Measurements from ENCODE around the gene PTPN20.
A peak's percentile ranks its signal among the peaks of the same experiment; 100 is the strongest.

PTPN20 gene

DNA sequence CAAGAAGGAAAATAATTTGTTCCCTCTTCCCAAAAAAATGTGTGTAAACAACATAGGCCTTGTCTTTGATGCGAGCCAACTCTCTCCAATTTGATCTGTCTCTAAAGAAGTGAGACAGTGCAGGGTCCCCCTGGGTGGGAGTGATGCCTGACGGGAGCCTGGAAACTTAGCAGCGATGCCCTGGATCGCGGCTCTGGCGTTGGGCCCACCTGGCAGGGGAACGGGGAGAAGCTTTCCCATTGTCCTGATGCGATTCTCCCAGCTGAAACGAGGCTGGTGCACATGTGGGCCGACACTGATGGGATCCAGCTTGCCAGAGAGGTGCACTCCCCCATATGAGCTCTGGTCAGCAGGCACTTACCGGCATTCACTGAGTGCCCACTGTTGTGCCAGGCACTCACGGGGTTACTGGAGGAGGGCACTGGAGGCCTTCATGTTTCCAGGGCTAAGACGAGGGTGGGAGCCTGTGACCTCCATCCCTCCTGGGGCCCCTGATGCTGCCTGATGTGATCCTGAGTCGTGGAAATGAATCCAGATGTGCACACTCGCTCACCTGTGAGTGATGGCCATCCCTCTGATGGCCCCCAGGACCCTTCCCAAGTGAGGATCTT lies 132.8 kb downstream of the PTPN20 start:
- intact Hi-C loops (cut with DNase I), result no loop called here

DNA sequence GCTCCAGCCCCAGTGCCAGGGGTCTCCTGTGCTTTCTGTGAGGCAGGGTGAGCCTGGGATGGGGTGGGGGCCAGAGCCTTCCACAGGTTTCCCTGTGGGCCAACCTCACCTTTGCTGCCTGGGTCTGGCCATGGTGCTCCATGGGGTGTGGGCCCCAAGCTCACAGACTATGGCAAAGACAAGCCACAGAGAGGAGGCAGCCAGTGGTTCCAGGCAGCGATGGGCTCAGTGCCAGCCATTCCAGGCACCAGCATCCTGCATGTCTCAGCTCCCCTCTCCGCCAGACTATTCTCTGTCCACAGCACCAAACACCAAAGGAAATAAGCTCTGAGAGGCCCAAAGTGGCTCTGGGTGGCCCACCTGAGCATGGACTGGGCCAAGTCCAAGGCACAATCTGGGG lies 133.5 kb downstream of the PTPN20 start:
- peak in 2 of 10 donors; percentile 13 to 82 for DNase-seq
- intact Hi-C loops (cut with DNase I), result loop anchor here (1.0 kb wide), 1 partner anchor 269 kb away; no protein-coding TSS in a partner anchor

More for the DNA sequence above, 132.8 kb downstream of the PTPN20 start:
- DNase-seq, result peak in 2 of 10 donors; percentile 76 to 84

DNA sequence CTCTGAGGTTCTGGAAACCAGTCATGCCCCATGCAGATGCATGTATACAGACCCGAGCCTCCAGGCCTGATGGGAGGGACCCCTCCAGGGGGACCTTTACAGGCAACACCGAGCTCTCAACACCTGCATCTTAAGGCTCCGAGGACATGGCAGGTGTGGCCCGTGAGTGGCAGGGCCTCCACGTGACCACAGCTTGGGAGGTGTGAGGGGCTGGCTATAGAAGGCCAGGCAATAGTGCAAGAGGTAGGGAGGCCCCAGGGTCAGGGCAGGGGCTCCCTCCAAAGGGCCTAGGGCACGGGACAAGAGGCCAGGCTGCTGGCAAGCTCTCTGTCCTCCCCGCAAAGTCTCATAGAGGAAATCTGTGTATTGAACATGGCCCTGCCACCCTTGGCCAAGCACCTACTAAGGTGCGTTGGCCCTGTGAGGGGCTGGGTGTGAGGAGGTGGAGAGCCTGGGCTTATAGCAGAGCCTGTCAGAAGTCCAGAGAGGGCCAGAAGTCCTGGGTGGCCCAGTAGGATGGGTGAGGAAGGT lies 134.2 kb downstream of the PTPN20 start:
- intact Hi-C loops (cut with DNase I), result loop anchor here (1.0 kb wide), 1 partner anchor 268 kb away; no protein-coding TSS in a partner anchor
- DNase-seq, result peak in 2 of 10 donors; percentile 13 to 52

GRCh38 chr10:47046321-47047126 lies 135.3 kb downstream of the PTPN20 start:
- intact Hi-C loops (cut with DNase I), result no loop called here
- DNase-seq, result peak in 3 of 10 donors; percentile 7 to 67 (median 7)

DNA sequence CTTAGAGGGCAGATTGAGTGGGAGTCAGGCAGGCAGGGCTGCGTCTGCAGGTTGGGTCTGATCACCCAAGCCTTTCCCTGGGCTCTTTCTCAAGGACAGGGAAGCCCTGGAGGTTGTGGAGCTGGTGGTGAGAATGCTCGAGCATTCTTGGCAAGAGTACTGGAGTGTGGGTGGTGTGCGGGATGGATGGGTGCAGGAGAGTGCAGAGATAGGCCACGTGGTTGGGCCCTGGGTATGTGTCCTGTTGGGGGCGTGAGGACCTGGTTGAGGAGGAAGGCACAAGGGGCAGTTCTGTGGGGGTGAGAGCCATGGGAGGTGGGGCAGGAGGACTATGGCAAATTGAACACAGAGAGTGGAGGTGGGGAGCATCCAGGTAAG lies 135.9 kb downstream of the PTPN20 start:
- intact Hi-C loops (cut with DNase I), result no loop called here
- DNase-seq, result peak in 3 of 10 donors; percentile 4 to 66 (median 6)

DNA sequence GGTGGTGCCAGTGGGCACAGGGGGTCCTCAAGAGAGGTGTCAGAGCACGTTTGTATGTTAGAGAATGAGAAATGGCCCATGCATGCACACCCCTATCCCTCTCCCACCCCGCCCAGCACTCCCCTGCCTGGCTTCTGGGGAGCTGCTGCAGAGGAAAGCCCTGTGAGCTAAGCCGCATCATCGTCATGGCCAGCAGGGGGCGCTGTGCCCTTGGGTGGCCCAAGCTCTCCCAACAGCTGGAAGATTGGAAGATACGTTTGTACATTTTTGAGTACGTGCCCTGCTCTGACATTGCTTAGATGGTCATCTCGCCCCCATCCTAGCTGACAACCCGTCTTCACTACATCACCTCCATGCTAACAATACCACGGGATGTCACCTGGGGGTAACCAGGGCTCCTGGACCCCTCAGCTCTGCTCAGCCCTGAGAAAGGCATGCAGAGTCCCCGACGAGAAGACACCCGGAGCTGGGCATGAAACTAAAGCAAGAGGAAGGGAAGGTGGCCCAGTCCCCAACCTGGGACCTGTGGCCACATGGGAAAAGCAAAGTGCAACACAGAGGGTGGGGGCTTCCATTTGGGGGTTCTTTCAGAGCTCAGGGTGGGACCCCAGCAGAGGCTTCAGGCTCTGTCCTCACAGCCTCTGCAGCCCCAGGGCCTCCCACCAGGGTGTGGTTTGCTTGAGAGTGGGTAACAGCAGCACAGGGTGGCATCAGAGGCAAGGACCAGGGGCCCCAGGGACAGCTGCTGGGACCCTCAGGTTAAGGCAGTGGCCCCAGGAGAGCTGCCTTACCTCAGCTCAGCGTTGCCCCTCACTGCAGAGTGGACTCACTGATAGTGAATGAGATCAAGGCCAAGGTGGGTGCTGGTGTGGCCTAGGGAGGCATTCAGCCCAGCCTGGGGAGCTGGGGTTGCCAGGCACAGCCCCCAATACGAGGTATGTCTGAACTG lies 136.6 kb downstream of the PTPN20 start:
- peak in 8 of 10 donors; percentile 58 to 97 (median 80) for DNase-seq
- intact Hi-C loops (cut with DNase I), result no loop called here

GRCh38 chr10:47048526-47048905 lies 137.3 kb downstream of the PTPN20 start:
- DNase-seq, result peak in 3 of 10 donors; percentile 6 to 72 (median 12)
- intact Hi-C loops (cut with DNase I), result no loop called here

- peak in 1 of 10 donors; percentile 61 for DNase-seq
- intact Hi-C loops (cut with DNase I), result no loop called here
Measured at GRCh38 chr10:47049056-47049851, 138.0 kb downstream of the PTPN20 start.

DNA sequence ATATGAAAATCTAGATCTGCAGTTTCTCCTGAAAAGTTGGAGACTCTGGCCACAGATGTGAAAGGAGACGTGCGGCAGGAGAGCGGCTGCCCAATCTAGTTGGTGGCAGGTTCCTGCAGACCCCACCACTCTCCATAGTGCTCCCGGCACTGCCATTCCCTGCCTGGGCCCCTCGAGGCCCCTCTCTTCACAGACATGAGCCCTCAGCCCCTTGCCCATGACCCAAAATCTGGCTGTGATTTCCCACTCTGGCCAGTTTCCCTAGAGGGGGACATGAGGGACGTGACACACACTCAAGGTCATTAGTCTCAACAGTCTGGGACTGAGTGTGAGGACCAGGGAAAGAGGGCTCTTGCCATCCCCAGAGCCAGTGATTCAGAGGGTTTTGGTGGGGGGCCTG lies 138.7 kb downstream of the PTPN20 start:
- DNase-seq, result peak in 2 of 10 donors; percentile 3 to 8
- intact Hi-C loops (cut with DNase I), result no loop called here

- DNase-seq, result peak in 1 of 10 donors; percentile 5
- intact Hi-C loops (cut with DNase I), result no loop called here
Measured at GRCh38 chr10:47050618-47051455, 139.6 kb downstream of the PTPN20 start.

DNA sequence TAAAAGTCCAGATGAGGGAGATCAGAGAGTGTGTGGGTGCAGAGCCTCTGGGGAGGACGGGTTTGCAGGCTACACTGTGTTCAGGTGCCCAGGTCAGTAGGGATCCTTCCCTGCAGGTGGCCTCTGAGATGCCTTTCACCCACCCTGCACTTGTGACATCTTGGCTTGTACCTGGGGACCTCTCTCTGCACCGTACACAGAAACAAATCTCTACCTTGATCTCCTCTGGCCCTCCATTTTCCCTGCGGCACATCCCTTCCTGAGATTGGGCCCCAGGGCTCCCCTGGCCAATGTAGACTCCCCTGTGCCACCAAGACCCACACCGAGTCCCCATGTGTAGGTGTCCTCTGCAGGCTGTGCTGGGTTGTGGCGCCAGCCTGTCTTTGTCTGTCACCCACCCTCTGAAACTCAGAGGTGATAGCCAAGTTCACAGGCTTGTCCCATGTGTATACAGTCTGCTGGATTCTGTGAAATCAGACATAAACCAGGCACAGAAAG lies 140.6 kb downstream of the PTPN20 start:
- DNase-seq, result no peak
- intact Hi-C loops (cut with DNase I), result no loop called here
